HUES6 (cell line): ENCODE measurements around the gene GTF3C1.
"Not testable (repeated sequence)": the region's sequence is repeated elsewhere in the genome, so short reads cannot be mapped to it uniquely, and the experiment has no call there.

Experiments used
- H3K27ac ChIP-seq: 2 replicates; pipeline ENCODE4 v1.7.0; 2013; ENCODE audit warnings: low read depth, mild to moderate bottlenecking, low read length, inconsistent platforms
- H3K27me3 ChIP-seq: 2 replicates; pipeline ENCODE4 v1.6.1; 2013; ENCODE audit warnings: low read length; ENCODE audit not compliant: control insufficient read depth, insufficient read depth
- H3K36me3 ChIP-seq: 2 replicates; pipeline ENCODE4 v1.6.1; 2013; ENCODE audit warnings: low read length; ENCODE audit not compliant: control insufficient read depth, insufficient read depth
- H3K4me1 ChIP-seq: 2 replicates; pipeline ENCODE4 v1.6.1; 2013; ENCODE audit warnings: low read length; ENCODE audit not compliant: control insufficient read depth, insufficient read depth
- H3K4me3 ChIP-seq: 2 replicates; pipeline ENCODE4 v1.5.1; 2013; ENCODE audit warnings: low read depth, low read length
- H3K9ac ChIP-seq: one replicate; pipeline ENCODE4 v1.6.1; 2013; ENCODE audit warnings: mild to moderate bottlenecking, low read length
- H3K9me3 ChIP-seq: 2 replicates; pipeline ENCODE4 v1.6.1; 2013; ENCODE audit warnings: low read depth, low read length; ENCODE audit not compliant: control insufficient read depth, insufficient read depth

The GTF3C1 gene

GRCh38 chr16:27461483-27462171 is 88.1 kb downstream of the GTF3C1 start:
- H3K36me3 ChIP-seq, result peaks cover 68% of the 10 kb centered on the region
- no peak overlapping the region for H3K27ac ChIP-seq
- no peak overlapping the region for H3K9ac ChIP-seq
- H3K27me3 ChIP-seq, result no peaks in the 10 kb centered on the region
- no peaks in the 10 kb centered on the region for H3K9me3 ChIP-seq
- H3K4me1 ChIP-seq, result no peaks in the 10 kb centered on the region
- no peak overlapping the region for H3K4me3 ChIP-seq

GRCh38 chr16:27460663-27461482 is 88.8 kb downstream of the GTF3C1 start:
- H3K27me3 ChIP-seq, result no peaks in the 10 kb centered on the region
- no peaks in the 10 kb centered on the region for H3K9me3 ChIP-seq
- no peak overlapping the region for H3K4me3 ChIP-seq
- no peaks in the 10 kb centered on the region for H3K4me1 ChIP-seq
- H3K9ac ChIP-seq, result no peak overlapping the region
- no peak overlapping the region for H3K27ac ChIP-seq
- H3K36me3 ChIP-seq, result peaks cover 61% of the 10 kb centered on the region

- no peaks in the 10 kb centered on the region for H3K27me3 ChIP-seq
- no peaks in the 10 kb centered on the region for H3K4me1 ChIP-seq
- peaks cover 54% of the 10 kb centered on the region for H3K36me3 ChIP-seq
- no peak overlapping the region for H3K27ac ChIP-seq
- H3K9me3 ChIP-seq, result no peaks in the 10 kb centered on the region
- no peak overlapping the region for H3K4me3 ChIP-seq
- H3K9ac ChIP-seq, result no peak overlapping the region
Measured at GRCh38 chr16:27460213-27460612, 89.5 kb downstream of the GTF3C1 start.

- H3K4me3 ChIP-seq, result no peak overlapping the region
- no peak overlapping the region for H3K9ac ChIP-seq
- H3K27me3 ChIP-seq, result no peaks in the 10 kb centered on the region
- no peaks in the 10 kb centered on the region for H3K9me3 ChIP-seq
- peaks cover 43% of the 10 kb centered on the region for H3K36me3 ChIP-seq
- H3K4me1 ChIP-seq, result no peaks in the 10 kb centered on the region
- no peak overlapping the region for H3K27ac ChIP-seq
Measured at GRCh38 chr16:27458987-27459688, 90.6 kb downstream of the GTF3C1 start.

- Histone ChIP-seq H3K36me3 (peaks cover 34% of the 10 kb centered on the region), H3K4me3 (no peak overlapping the region), H3K27me3 (no peaks in the 10 kb centered on the region), H3K9ac (no peak overlapping the region), H3K9me3 (no peaks in the 10 kb centered on the region; the same call in 1 of the 2 replicates), H3K4me1 (no peaks in the 10 kb centered on the region), H3K27ac (no peak overlapping the region)
Measured at GRCh38 chr16:27458258-27458657, 91.5 kb downstream of the GTF3C1 start.

GRCh38 chr16:27457605-27457900 is 92.2 kb downstream of the GTF3C1 start:
- H3K27me3 ChIP-seq, H3K4me3 ChIP-seq, H3K4me1 ChIP-seq, H3K9ac ChIP-seq, H3K9me3 ChIP-seq, H3K27ac ChIP-seq: not testable (repeated sequence)
- H3K36me3 ChIP-seq, result peaks cover 27% of the 10 kb centered on the region

GRCh38 chr16:27455700-27456099 is 94.0 kb downstream of the GTF3C1 start:
- Histone ChIP-seq H3K4me1 (no peaks in the 10 kb centered on the region), H3K4me3 (no peak overlapping the region), H3K9me3 (no peaks in the 10 kb centered on the region; the same call in 1 of the 2 replicates), H3K9ac (no peak overlapping the region), H3K27me3 (no peaks in the 10 kb centered on the region), H3K27ac (no peak overlapping the region), H3K36me3 (peaks cover 9% of the 10 kb centered on the region)

GRCh38 chr16:27453494-27453825 is 96.3 kb downstream of the GTF3C1 start:
- no peak overlapping the region for H3K27ac ChIP-seq
- no peaks in the 10 kb centered on the region; the same call in 1 of the 2 replicates for H3K9me3 ChIP-seq
- no peak overlapping the region for H3K9ac ChIP-seq
- H3K4me3 ChIP-seq, result no peak overlapping the region
- H3K36me3 ChIP-seq, result no peaks in the 10 kb centered on the region
- no peaks in the 10 kb centered on the region for H3K27me3 ChIP-seq
- H3K4me1 ChIP-seq, result peaks cover 3% of the 10 kb centered on the region; the same call in 1 of the 2 replicates

- no peak overlapping the region for H3K9ac ChIP-seq
- no peaks in the 10 kb centered on the region; the same call in 1 of the 2 replicates for H3K9me3 ChIP-seq
- H3K27ac ChIP-seq, result no peak overlapping the region
- H3K36me3 ChIP-seq, result no peaks in the 10 kb centered on the region
- no peaks in the 10 kb centered on the region for H3K27me3 ChIP-seq
- no peak overlapping the region for H3K4me3 ChIP-seq
- peaks cover 3% of the 10 kb centered on the region; the same call in 1 of the 2 replicates for H3K4me1 ChIP-seq
Measured at GRCh38 chr16:27452569-27453493, 96.9 kb downstream of the GTF3C1 start.

- H3K36me3 ChIP-seq, result no peaks in the 10 kb centered on the region
- no peak overlapping the region for H3K4me3 ChIP-seq
- no peak overlapping the region for H3K9ac ChIP-seq
- no peak overlapping the region for H3K27ac ChIP-seq
- peaks cover 7% of the 10 kb centered on the region for H3K9me3 ChIP-seq
- peaks cover 3% of the 10 kb centered on the region; the same call in 1 of the 2 replicates for H3K4me1 ChIP-seq
- H3K27me3 ChIP-seq, result no peaks in the 10 kb centered on the region
Measured at GRCh38 chr16:27450196-27450549, 99.5 kb downstream of the GTF3C1 start.
